ENCODE data around the gene GRM3. TPM values are rescaled to one million over a fixed set of nuclear protein-coding genes. Genes with fewer than 3 reads are reported as not detected.

The GRM3 gene
- polyA plus RNA-seq, 4 donors: 0.10 to 0.27 TPM; not detected in 2

GRCh38 chr7:86911659-86912058 is 267.9 kb downstream of the GRM3 start:
- H3K27ac ChIP-seq (ENCODE audit: low read depth in 1 of 3, low read length in 2 of 3): no peak overlapping the region
- H3K36me3 ChIP-seq (ENCODE audit: control insufficient read depth in 3 of 3, insufficient read depth in 2 of 3, low read depth in 1 of 3, low read length in 3 of 3): no peaks in the 10 kb centered on the region
- WGBS, 3 donors: 90 to 97% (median 94%) methylated on average over 1 of the region's 1 CpG
- peaks cover 0 to 1% (median 0%) of the 10 kb centered on the region in 3 donors for H3K27me3 ChIP-seq (ENCODE audit: control insufficient read depth in 3 of 3, insufficient read depth in 3 of 3, low read length in 3 of 3)
- DNase-seq: no peak
- H3K4me1 ChIP-seq (ENCODE audit: control insufficient read depth in 3 of 3, insufficient read depth in 2 of 3, low read depth in 1 of 3, low read length in 2 of 3): no peaks in the 10 kb centered on the region
- no peaks in the 10 kb centered on the region for H3K9me3 ChIP-seq (ENCODE audit: control insufficient read depth in 2 of 2, insufficient read depth in 1 of 2, low read depth in 1 of 2, low read length in 1 of 2)
- FAIRE-seq: no peak
- no peak overlapping the region for H3K4me3 ChIP-seq (ENCODE audit: low read depth in 1 of 3, low read length in 3 of 3)

GRCh38 chr7:86913709-86914108 is 270.0 kb downstream of the GRM3 start:
- Histone ChIP-seq H3K9me3 (ENCODE audit: control insufficient read depth in 2 of 2, insufficient read depth in 1 of 2, low read depth in 1 of 2, low read length in 1 of 2) (no peaks in the 10 kb centered on the region), H3K27me3 (ENCODE audit: control insufficient read depth in 3 of 3, insufficient read depth in 3 of 3, low read length in 3 of 3) (peaks cover 0 to 2% (median 0%) of the 10 kb centered on the region in 3 donors), H3K4me1 (ENCODE audit: control insufficient read depth in 3 of 3, insufficient read depth in 2 of 3, low read depth in 1 of 3, low read length in 2 of 3) (no peaks in the 10 kb centered on the region), H3K4me3 (ENCODE audit: low read depth in 1 of 3, low read length in 3 of 3) (no peak overlapping the region), H3K36me3 (ENCODE audit: control insufficient read depth in 3 of 3, insufficient read depth in 2 of 3, low read depth in 1 of 3, low read length in 3 of 3) (no peaks in the 10 kb centered on the region), H3K27ac (ENCODE audit: low read depth in 1 of 3, low read length in 2 of 3) (no peak overlapping the region)
- no peak for FAIRE-seq
- no peak for DNase-seq
- WGBS, 3 donors: 77 to 82% (median 81%) methylated on average over 4 of the region's 4 CpGs

Data from small intestine (tissue), 7 donors.